WTC11 (cell line): ENCODE data around the gene SLC66A2. TPM values are rescaled to one million over a fixed set of nuclear protein-coding genes. Genes with fewer than 3 reads are reported as not detected.

ENCODE experiments used
- ATAC-seq: fragments of 200-7000 bp; cut with Tn5 transposase; 2 replicates; pipeline ENCODE4 v1.10.0; 2021; ENCODE audit warnings: mild to moderate bottlenecking, moderate library complexity
- CTCF ChIA-PET: fragments of 300-600 bp; sonication (Branson Sonifier 250); formaldehyde crosslinking; loops from one replicate; lab custom pipeline; 2021; ENCODE audit warnings: antibody characterized with exemption; lab: Charles Lee
- POLR2A ChIA-PET: fragments of 350-600 bp; sonication (Branson Sonifier 250); formaldehyde crosslinking; loops from one replicate; lab custom pipeline; 2021; ENCODE audit warnings: antibody characterized with exemption; lab: Charles Lee
- DNase-seq: peaks from one replicate; pipeline ENCODE4 v3.0.0; 2021; ENCODE audit warnings: low spot score
- H3K27ac Mint-ChIP-seq: 2 replicates; pipeline ENCODE4 v1.8.0; 2021; ENCODE audit warnings: mixed read lengths
- H3K27me3 Mint-ChIP-seq: 2 replicates; pipeline ENCODE4 v1.8.0; 2021; ENCODE audit warnings: low read depth, mild to moderate bottlenecking, moderate library complexity, mixed read lengths
- H3K36me3 Mint-ChIP-seq: 2 replicates; pipeline ENCODE4 v1.8.0; 2021; ENCODE audit warnings: mixed read lengths
- H3K4me1 Mint-ChIP-seq: 2 replicates; pipeline ENCODE4 v1.8.0; 2022; ENCODE audit warnings: mixed read lengths
- H3K4me3 Mint-ChIP-seq: 2 replicates; pipeline ENCODE4 v1.8.0; 2021; ENCODE audit warnings: mild to moderate bottlenecking, moderate library complexity, mixed read lengths
- H3K9me3 Mint-ChIP-seq: 2 replicates; pipeline ENCODE4 v1.8.0; 2021; ENCODE audit warnings: mixed read lengths
- AR ChIP-seq: fragments of 250-450 bp; sonication (Bioruptor Pico); IDR thresholded peaks from 2 replicates; pipeline ENCODE4 v1.9.0; 2021; ENCODE audit warnings: mild to moderate bottlenecking
- ATF1 ChIP-seq: sonication (generic); formaldehyde crosslinking; IDR thresholded peaks from 2 replicates; pipeline ENCODE4 v1.8.1; 2023; ENCODE audit warnings: mild to moderate bottlenecking, moderate library complexity, missing genetic modification reagents
- ATF6 ChIP-seq: sonication (generic); formaldehyde crosslinking; IDR thresholded peaks from 2 replicates; pipeline ENCODE4 v1.8.1; 2023; ENCODE audit warnings: mild to moderate bottlenecking, missing genetic modification reagents
- ERG ChIP-seq: fragments of 250-450 bp; sonication (Bioruptor Pico); IDR thresholded peaks from 2 replicates; pipeline ENCODE4 v1.8.0; 2021; ENCODE audit warnings: mild to moderate bottlenecking
- GTF2I ChIP-seq: fragments of 250-450 bp; sonication (Bioruptor Pico); conservative IDR thresholded peaks from 2 replicates; pipeline ENCODE4 v1.4.0; 2021; ENCODE audit warnings: mild to moderate bottlenecking
- KAT7 ChIP-seq: sonication (generic); formaldehyde crosslinking; IDR thresholded peaks from 2 replicates; pipeline ENCODE4 v1.8.1; 2023; ENCODE audit warnings: missing genetic modification reagents, mild to moderate bottlenecking, borderline replicate concordance
- MAX ChIP-seq: sonication (generic); formaldehyde crosslinking; IDR thresholded peaks from 2 replicates; pipeline ENCODE4 v1.8.0; 2022; ENCODE audit warnings: mild to moderate bottlenecking, missing genetic modification reagents
- MLX ChIP-seq: sonication (generic); formaldehyde crosslinking; IDR thresholded peaks from 2 replicates; pipeline ENCODE4 v1.8.1; 2023; ENCODE audit warnings: mild to moderate bottlenecking, missing genetic modification reagents, moderate library complexity
- NR1H2 ChIP-seq: sonication (generic); formaldehyde crosslinking; IDR thresholded peaks from 2 replicates; pipeline ENCODE4 v1.9.0; 2021; ENCODE audit warnings: mild to moderate bottlenecking, moderate library complexity, missing genetic modification reagents
- RELA ChIP-seq: sonication (generic); formaldehyde crosslinking; IDR thresholded peaks from 2 replicates; pipeline ENCODE4 v1.8.1; 2022; ENCODE audit warnings: missing genetic modification reagents, mild to moderate bottlenecking, borderline replicate concordance
- RORB ChIP-seq: fragments of 250-450 bp; sonication (Bioruptor Pico); IDR thresholded peaks from 2 replicates; pipeline ENCODE4 v1.9.0; 2021; ENCODE audit warnings: mild to moderate bottlenecking
- TEAD4 ChIP-seq: sonication (generic); formaldehyde crosslinking; IDR thresholded peaks from 2 replicates; pipeline ENCODE4 v1.8.0; 2022; ENCODE audit warnings: mild to moderate bottlenecking, missing genetic modification reagents
- ZBTB43 ChIP-seq: sonication (generic); formaldehyde crosslinking; IDR thresholded peaks from 2 replicates; pipeline ENCODE4 v1.8.1; 2023; ENCODE audit warnings: mild to moderate bottlenecking, missing genetic modification reagents
- ZNF121 ChIP-seq: sonication (generic); formaldehyde crosslinking; IDR thresholded peaks from 2 replicates; pipeline ENCODE4 v1.8.0; 2023; ENCODE audit warnings: missing genetic modification reagents
- ZNF219 ChIP-seq: sonication (generic); formaldehyde crosslinking; IDR thresholded peaks from 2 replicates; pipeline ENCODE4 v1.8.0; 2023; ENCODE audit warnings: missing genetic modification reagents, mild to moderate bottlenecking, borderline replicate concordance
- ZNF232 ChIP-seq: sonication (generic); formaldehyde crosslinking; IDR thresholded peaks from 2 replicates; pipeline ENCODE4 v1.8.0; 2022; ENCODE audit warnings: mild to moderate bottlenecking, missing genetic modification reagents
- ZNF281 ChIP-seq: sonication (generic); formaldehyde crosslinking; IDR thresholded peaks from 2 replicates; pipeline ENCODE4 v1.8.0; 2023; ENCODE audit warnings: mild to moderate bottlenecking, missing genetic modification reagents
- total RNA-seq: library from RNA; stranded (reverse); gene quantifications from 3 replicates; pipeline ENCODE4 v1.2.3, GENCODE V29; 2021

The SLC66A2 gene
- total RNA-seq, 1 experiment from 2014 or later: 20.9 TPM

- Mint-ChIP-seq H3K9me3 (no peaks in the 10 kb centered on the region), H3K27ac (no peak overlapping the region), H3K27me3 (peaks cover 98% of the 10 kb centered on the region), H3K36me3 (no peaks in the 10 kb centered on the region), H3K4me1 (peaks cover 46% of the 10 kb centered on the region), H3K4me3 (no peak overlapping the region)
- ChIA-PET POLR2A (no interaction called here), CTCF (no interaction called here)
- DNase-seq (no peak), ATAC-seq (no peak)
- TF ChIP-seq ZNF219 (no peak), ATF6 (no peak), KAT7 (no peak), ZNF121 (CRISPR knock-in tag) (peak; percentile 91)
These were observed 7.5 kb upstream of the SLC66A2 start for GRCh38 chr18:79958981-79959380.

- DNase-seq: no peak
- CTCF ChIA-PET: no interaction called here
- H3K36me3 Mint-ChIP-seq: no peaks in the 10 kb centered on the region
- POLR2A ChIA-PET: no interaction called here
- no peak overlapping the region for H3K4me3 Mint-ChIP-seq
- H3K4me1 Mint-ChIP-seq: peaks cover 44% of the 10 kb centered on the region
- H3K9me3 Mint-ChIP-seq: no peaks in the 10 kb centered on the region
- peaks cover 91% of the 10 kb centered on the region for H3K27me3 Mint-ChIP-seq
- no peak overlapping the region for H3K27ac Mint-ChIP-seq
- ATAC-seq: no peak
- TF ChIP-seq RORB (CRISPR knock-in tag): no peak
- TF ChIP-seq NR1H2 (CRISPR knock-in tag): no peak
- TF ChIP-seq ZNF281 (CRISPR knock-in tag): no peak
These were observed 4.8 kb upstream of the SLC66A2 start for GRCh38 chr18:79956276-79956675.

GRCh38 chr18:79955302-79956075 is 4.0 kb upstream of the SLC66A2 start:
- ATAC-seq (no peak), DNase-seq (no peak)
- Mint-ChIP-seq H3K36me3 (no peaks in the 10 kb centered on the region), H3K27me3 (peaks cover 85% of the 10 kb centered on the region), H3K4me3 (no peak overlapping the region), H3K27ac (no peak overlapping the region), H3K4me1 (peaks cover 39% of the 10 kb centered on the region), H3K9me3 (no peaks in the 10 kb centered on the region)
- CTCF ChIA-PET: no interaction called here
- POLR2A ChIA-PET: no interaction called here
- TF ChIP-seq ZNF232 (no peak), GTF2I (CRISPR knock-in tag) (no peak), NR1H2 (CRISPR knock-in tag) (no peak), AR (no peak), ATF1 (CRISPR knock-in tag) (no peak), TEAD4 (no peak), ZBTB43 (CRISPR knock-in tag) (no peak), MLX (no peak), MAX (CRISPR knock-in tag) (no peak), ATF6 (no peak), ERG (CRISPR knock-in tag) (no peak), RELA (CRISPR knock-in tag) (no peak)
